HepG2 (cell line): ENCODE results near the gene FAM170B. TPM values are rescaled to one million over a fixed set of nuclear protein-coding genes. Genes with fewer than 3 reads are reported as not detected.

ENCODE experiments used
- ATAC-seq: fragments of 200-7000 bp; cut with Tn5 transposase; 3 replicates; pipeline ENCODE4 v1.9.1; 2020; ENCODE audit warnings: mild to moderate bottlenecking, moderate library complexity
- BruUV-seq: library from RNA; stranded (reverse); fragments of 400-500 nt; replicated peaks from 2 replicates; lab custom pipeline; 2021; lab: Mats Ljungman, UMichigan
- CTCF ChIA-PET: fragments of 300-600 bp; formaldehyde crosslinking; extraction: SDS; loops from one replicate; lab custom pipeline; 2021; ENCODE audit warnings: low total read pairs, inconsistent platforms, low intra/inter-chr PET ratio; lab: Yijun Ruan, JAX
- POLR2A ChIA-PET: fragments of 350-600 bp; sonication (Branson Sonifier 250); formaldehyde crosslinking; loops from one replicate; lab custom pipeline; 2020; ENCODE audit warnings: antibody characterized with exemption, inconsistent platforms; lab: Yijun Ruan, JAX
- DNase-seq: peaks from one replicate; pipeline ENCODE4 v3.0.0-alpha.2; 2015; ENCODE audit warnings: low spot score
- FAIRE-seq: peaks from 3 replicates; lab custom pipeline; 2011; peaks lifted over from hg19 to GRCh38; lab: Jason Lieb, UNC
- H2AFZ ChIP-seq: one replicate; pipeline ENCODE4 v1.6.1; 2011; ENCODE audit warnings: low read length, inconsistent platforms
- H3K27ac ChIP-seq: fragments of 300-600 bp; 3 replicates; pipeline ENCODE4 v1.8.0; 2011; ENCODE audit warnings: mixed run types, mild to moderate bottlenecking, mixed read lengths, low read length, inconsistent platforms; ENCODE audit not compliant: insufficient read depth; ENCODE audit errors: extremely low read length
- H3K27me3 ChIP-seq, 2 experiments: fragments of 200-600 bp in 1 of 2; 2 replicates in 1 of 2; 3 replicates in 1 of 2; pipeline versions ENCODE4 v1.6.0 to v1.8.0; 2011; ENCODE audit warnings: low read length in 2 of 2, mild to moderate bottlenecking in 2 of 2, moderate library complexity in 2 of 2, inconsistent platforms in 1 of 2; ENCODE audit not compliant: insufficient read depth in 2 of 2, control insufficient read depth in 1 of 2
- H3K36me3 ChIP-seq, 2 experiments: fragments of 200-600 bp in 1 of 2; replicated peaks in 1 of 2; 2 replicates in 1 of 2; 3 replicates in 1 of 2; pipeline versions ENCODE4 v1.5.1 to v1.8.0; 2011; ENCODE audit warnings: low read length in 2 of 2, inconsistent platforms in 1 of 2; ENCODE audit not compliant: insufficient read depth in 2 of 2, control insufficient read depth in 1 of 2
- H3K4me1 ChIP-seq: 2 replicates; pipeline ENCODE4 v1.5.1; 2012; ENCODE audit warnings: low read length, inconsistent platforms; ENCODE audit not compliant: insufficient read depth
- H3K4me2 ChIP-seq: 2 replicates; pipeline ENCODE4 v1.6.0; 2011; ENCODE audit warnings: low read depth, low read length, inconsistent platforms
- H3K4me3 ChIP-seq, 3 experiments: fragments of 200-600 bp in 1 of 3; sonication (generic), shearing (Covaris generic) in 1 of 3; replicated peaks in 1 of 3; 2 replicates each; pipeline ENCODE4 v1.5.1; 2011 to 2016; ENCODE audit warnings: low read length in 3 of 3, inconsistent platforms in 2 of 3, low read depth in 2 of 3, mild to moderate bottlenecking in 2 of 3, control low read depth in 1 of 3, mixed read lengths in 1 of 3; ENCODE audit not compliant: insufficient read depth in 1 of 3
- H3K79me2 ChIP-seq: one replicate; pipeline ENCODE4 v1.6.1; 2011; ENCODE audit warnings: low read length, inconsistent platforms; ENCODE audit not compliant: insufficient read depth
- H3K9ac ChIP-seq: 2 replicates; pipeline ENCODE4 v1.6.0; 2011; ENCODE audit warnings: mild to moderate bottlenecking, low read depth, low read length, inconsistent platforms; ENCODE audit not compliant: insufficient read depth
- H3K9me3 ChIP-seq: 2 replicates; pipeline ENCODE4 v1.5.1; 2012; ENCODE audit warnings: mild to moderate bottlenecking, low read length
- H4K20me1 ChIP-seq: 2 replicates; pipeline ENCODE4 v1.6.0; 2011; ENCODE audit warnings: inconsistent platforms, mild to moderate bottlenecking, low read length, moderate library complexity; ENCODE audit not compliant: insufficient read depth
- ARID2 ChIP-seq: sonication (generic); formaldehyde crosslinking; IDR thresholded peaks from 2 replicates; pipeline ENCODE4 v1.8.1; 2022; ENCODE audit warnings: mild to moderate bottlenecking, missing genetic modification reagents, borderline replicate concordance
- GPN1 ChIP-seq: sonication (generic); formaldehyde crosslinking; IDR thresholded peaks from 2 replicates; pipeline ENCODE4 v1.5.1; 2020; ENCODE audit warnings: missing genetic modification reagents, borderline replicate concordance
- MBNL3 ChIP-seq: fragments of 250-450 bp; sonication (Bioruptor Pico); conservative IDR thresholded peaks from 2 replicates; pipeline ENCODE4 v1.8.0; 2022; ENCODE audit warnings: mild to moderate bottlenecking, inconsistent platforms
- NKX3-1 ChIP-seq: sonication (generic); formaldehyde crosslinking; IDR thresholded peaks from 2 replicates; pipeline ENCODE4 v1.5.0; 2020; ENCODE audit warnings: missing genetic modification reagents
- STAG1 ChIP-seq: sonication (generic); formaldehyde crosslinking; IDR thresholded peaks from 2 replicates; pipeline ENCODE4 v1.4.0; 2020; ENCODE audit warnings: missing genetic modification reagents
- TAF1 ChIP-seq: sonication (generic); formaldehyde crosslinking; IDR thresholded peaks from 2 replicates; pipeline ENCODE4 v1.4.0; 2020; ENCODE audit warnings: missing genetic modification reagents
- THYN1 ChIP-seq: sonication (generic); formaldehyde crosslinking; IDR thresholded peaks from 2 replicates; pipeline ENCODE4 v1.8.1; 2023; ENCODE audit warnings: low read depth, mild to moderate bottlenecking, moderate library complexity, missing genetic modification reagents, borderline replicate concordance
- WGBS: methylation state at CpG from one replicate; pipeline ENCODE4 v1.1.6; 2017; ENCODE audit warnings: low lambda C conversion rate; 5-methylcytosine and 5-hydroxymethylcytosine counted together
- in situ Hi-C: cut with HindIII; loops from 2 replicates; pipeline ENCODE4 v1.10.0; 2017; ENCODE audit warnings: low pct_unique_long_range_greater_than_20kb; ENCODE audit not compliant: extremely low pct_ligation_motif_present
- intact Hi-C: fragments of 100-400 bp; cut with micrococcal nuclease; formaldehyde crosslinking; loops from one replicate; pipeline ENCODE4 v1.10.0; 2022; ENCODE audit not compliant: unreplicated experiment
- polyA plus RNA-seq, 8 experiments: library from polyadenylated mRNA; depleted of rRNA in 3 of 8; stranded (reverse) in 7 of 8; unstranded in 1 of 8; fragments of >200 nt; fragmentation: Illumina TruSeq in 4 of 8; extraction: Trizol in 4 of 8; gene quantifications; 2 replicates each; pipeline versions ENCODE4 v1.2.1 to v1.2.3, GENCODE V29; 2011 to 2016; ENCODE audit warnings: low read depth in 4 of 8, missing spikeins in 1 of 8, mixed read lengths in 1 of 8; ENCODE audit not compliant: insufficient read depth in 1 of 8
- total RNA-seq, 5 experiments: library from RNA; depleted of rRNA; stranded (reverse); fragments of >200 nt; fragmentation: Illumina TruSeq; extraction: Trizol; gene quantifications; 2 replicates each; pipeline ENCODE4 v1.2.3, GENCODE V29; 2016; ENCODE audit warnings: low read depth in 1 of 5
- TF ChIP-seq, protein P1 (sequence below): sonication (generic); formaldehyde crosslinking; IDR thresholded peaks from 2 replicates; pipeline ENCODE4 v1.9.0; 2022; ENCODE audit warnings: missing genetic modification reagents, mild to moderate bottlenecking, borderline replicate concordance
- TF ChIP-seq, protein P2 (sequence below): IDR thresholded peaks from 2 replicates; pipeline ENCODE4 v1.6.1; 2012; ENCODE audit warnings: low read length, improper control_type of control experiment
- TF ChIP-seq, protein P3 (sequence below): sonication (generic); formaldehyde crosslinking; IDR thresholded peaks from 2 replicates; pipeline ENCODE4 v1.8.0; 2022; ENCODE audit warnings: missing genetic modification reagents, mild to moderate bottlenecking, borderline replicate concordance
- TF ChIP-seq, protein P4 (sequence below): IDR thresholded peaks from 2 replicates; pipeline ENCODE4 v1.6.1; 2016

Gene FAM170B
- total and polyA plus RNA-seq, 2 of the 13 experiments (the other 11 are each of a cell fraction or from before 2014, with no cell fraction given), result not detected

DNA sequence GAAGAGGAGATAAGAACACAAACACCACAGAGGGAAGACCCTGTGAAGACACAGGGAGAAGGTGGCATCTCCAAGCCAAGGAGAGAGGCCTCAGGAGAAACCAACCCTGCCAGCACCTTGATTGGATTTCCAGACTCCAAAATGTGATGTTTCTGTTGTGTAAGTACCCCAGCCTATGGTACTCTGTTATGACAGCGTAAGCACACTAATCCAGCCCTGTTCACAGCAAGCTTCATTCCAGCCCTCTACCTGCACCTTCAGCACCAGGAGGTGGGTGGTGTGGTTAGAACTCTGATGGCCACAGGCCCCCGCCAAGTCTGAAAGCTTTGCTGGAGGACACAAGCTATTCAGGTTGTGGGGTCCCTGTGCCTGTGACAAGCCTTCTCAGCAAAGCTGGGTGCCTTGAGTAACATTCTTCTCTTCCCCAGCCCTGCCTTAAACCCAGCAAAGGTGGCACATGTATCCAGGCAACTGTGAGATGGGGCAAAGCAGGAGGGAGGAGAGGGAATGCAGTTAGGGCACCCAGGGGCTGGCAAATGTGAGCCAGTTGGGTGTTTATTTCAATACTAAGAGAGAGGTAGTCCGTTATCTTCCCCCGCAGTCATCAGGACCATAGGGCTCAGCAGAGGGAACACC, 23.0 kb downstream of the FAM170B start:
- BruUV-seq, result no TSS peak
- H3K79me2 ChIP-seq, result no peaks in the 10 kb centered on the region
- ATAC-seq (no peak), DNase-seq (no peak), FAIRE-seq (no peak)
- H3K4me3 ChIP-seq, result no peak overlapping the region
- in situ Hi-C loops (no loop called here), intact Hi-C loops (no loop called here)
- H3K36me3 ChIP-seq, result no peaks in the 10 kb centered on the region
- ChIA-PET POLR2A (no interaction called here), CTCF (no interaction called here)
- peaks cover 2 to 4% of the 10 kb centered on the region in 2 experiments; a peak in 2 of 5 replicates for H3K27me3 ChIP-seq
- H3K9me3 ChIP-seq, result no peaks in the 10 kb centered on the region
- H3K4me2 ChIP-seq, result no peak overlapping the region
- no peak overlapping the region for H3K27ac ChIP-seq
- WGBS, result 17% methylated on average over 4 of the region's 4 CpGs
- H4K20me1 ChIP-seq, result no peaks in the 10 kb centered on the region
- H3K4me1 ChIP-seq, result no peaks in the 10 kb centered on the region
- no peak overlapping the region for H3K9ac ChIP-seq
- H2AFZ ChIP-seq, result no peak overlapping the region
- TF ChIP-seq MBNL3 (CRISPR knock-in tag) (no peak), STAG1 (no peak), ARID2 (CRISPR knock-in tag) (no peak), NKX3-1 (CRISPR knock-in tag) (no peak), GPN1 (CRISPR knock-in tag) (no peak), THYN1 (CRISPR knock-in tag) (no peak), TAF1 (CRISPR knock-in tag) (no peak)
- TF ChIP-seq, protein P1, sequence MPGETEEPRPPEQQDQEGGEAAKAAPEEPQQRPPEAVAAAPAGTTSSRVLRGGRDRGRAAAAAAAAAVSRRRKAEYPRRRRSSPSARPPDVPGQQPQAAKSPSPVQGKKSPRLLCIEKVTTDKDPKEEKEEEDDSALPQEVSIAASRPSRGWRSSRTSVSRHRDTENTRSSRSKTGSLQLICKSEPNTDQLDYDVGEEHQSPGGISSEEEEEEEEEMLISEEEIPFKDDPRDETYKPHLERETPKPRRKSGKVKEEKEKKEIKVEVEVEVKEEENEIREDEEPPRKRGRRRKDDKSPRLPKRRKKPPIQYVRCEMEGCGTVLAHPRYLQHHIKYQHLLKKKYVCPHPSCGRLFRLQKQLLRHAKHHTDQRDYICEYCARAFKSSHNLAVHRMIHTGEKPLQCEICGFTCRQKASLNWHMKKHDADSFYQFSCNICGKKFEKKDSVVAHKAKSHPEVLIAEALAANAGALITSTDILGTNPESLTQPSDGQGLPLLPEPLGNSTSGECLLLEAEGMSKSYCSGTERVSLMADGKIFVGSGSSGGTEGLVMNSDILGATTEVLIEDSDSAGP, result no peak
- TF ChIP-seq, protein P2, sequence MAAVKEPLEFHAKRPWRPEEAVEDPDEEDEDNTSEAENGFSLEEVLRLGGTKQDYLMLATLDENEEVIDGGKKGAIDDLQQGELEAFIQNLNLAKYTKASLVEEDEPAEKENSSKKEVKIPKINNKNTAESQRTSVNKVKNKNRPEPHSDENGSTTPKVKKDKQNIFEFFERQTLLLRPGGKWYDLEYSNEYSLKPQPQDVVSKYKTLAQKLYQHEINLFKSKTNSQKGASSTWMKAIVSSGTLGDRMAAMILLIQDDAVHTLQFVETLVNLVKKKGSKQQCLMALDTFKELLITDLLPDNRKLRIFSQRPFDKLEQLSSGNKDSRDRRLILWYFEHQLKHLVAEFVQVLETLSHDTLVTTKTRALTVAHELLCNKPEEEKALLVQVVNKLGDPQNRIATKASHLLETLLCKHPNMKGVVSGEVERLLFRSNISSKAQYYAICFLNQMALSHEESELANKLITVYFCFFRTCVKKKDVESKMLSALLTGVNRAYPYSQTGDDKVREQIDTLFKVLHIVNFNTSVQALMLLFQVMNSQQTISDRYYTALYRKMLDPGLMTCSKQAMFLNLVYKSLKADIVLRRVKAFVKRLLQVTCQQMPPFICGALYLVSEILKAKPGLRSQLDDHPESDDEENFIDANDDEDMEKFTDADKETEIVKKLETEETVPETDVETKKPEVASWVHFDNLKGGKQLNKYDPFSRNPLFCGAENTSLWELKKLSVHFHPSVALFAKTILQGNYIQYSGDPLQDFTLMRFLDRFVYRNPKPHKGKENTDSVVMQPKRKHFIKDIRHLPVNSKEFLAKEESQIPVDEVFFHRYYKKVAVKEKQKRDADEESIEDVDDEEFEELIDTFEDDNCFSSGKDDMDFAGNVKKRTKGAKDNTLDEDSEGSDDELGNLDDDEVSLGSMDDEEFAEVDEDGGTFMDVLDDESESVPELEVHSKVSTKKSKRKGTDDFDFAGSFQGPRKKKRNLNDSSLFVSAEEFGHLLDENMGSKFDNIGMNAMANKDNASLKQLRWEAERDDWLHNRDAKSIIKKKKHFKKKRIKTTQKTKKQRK, result no peak
- TF ChIP-seq, protein P3, sequence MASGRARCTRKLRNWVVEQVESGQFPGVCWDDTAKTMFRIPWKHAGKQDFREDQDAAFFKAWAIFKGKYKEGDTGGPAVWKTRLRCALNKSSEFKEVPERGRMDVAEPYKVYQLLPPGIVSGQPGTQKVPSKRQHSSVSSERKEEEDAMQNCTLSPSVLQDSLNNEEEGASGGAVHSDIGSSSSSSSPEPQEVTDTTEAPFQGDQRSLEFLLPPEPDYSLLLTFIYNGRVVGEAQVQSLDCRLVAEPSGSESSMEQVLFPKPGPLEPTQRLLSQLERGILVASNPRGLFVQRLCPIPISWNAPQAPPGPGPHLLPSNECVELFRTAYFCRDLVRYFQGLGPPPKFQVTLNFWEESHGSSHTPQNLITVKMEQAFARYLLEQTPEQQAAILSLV (CRISPR knock-in tag), result no peak
- TF ChIP-seq, protein P4, sequence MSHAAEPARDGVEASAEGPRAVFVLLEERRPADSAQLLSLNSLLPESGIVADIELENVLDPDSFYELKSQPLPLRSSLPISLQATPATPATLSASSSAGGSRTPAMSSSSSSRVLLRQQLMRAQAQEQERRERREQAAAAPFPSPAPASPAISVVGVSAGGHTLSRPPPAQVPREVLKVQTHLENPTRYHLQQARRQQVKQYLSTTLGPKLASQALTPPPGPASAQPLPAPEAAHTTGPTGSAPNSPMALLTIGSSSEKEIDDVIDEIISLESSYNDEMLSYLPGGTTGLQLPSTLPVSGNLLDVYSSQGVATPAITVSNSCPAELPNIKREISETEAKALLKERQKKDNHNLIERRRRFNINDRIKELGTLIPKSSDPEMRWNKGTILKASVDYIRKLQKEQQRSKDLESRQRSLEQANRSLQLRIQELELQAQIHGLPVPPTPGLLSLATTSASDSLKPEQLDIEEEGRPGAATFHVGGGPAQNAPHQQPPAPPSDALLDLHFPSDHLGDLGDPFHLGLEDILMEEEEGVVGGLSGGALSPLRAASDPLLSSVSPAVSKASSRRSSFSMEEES (CRISPR knock-in tag), result no peak
